Testis (tissue), 2 donors: ENCODE data around the gene SLC16A11.

Experiments
- POLR2A ChIP-seq: fragments of 450-650 bp; IDR thresholded peaks from one replicate; pipeline ENCODE4 v1.6.1; 2017; ENCODE audit warnings: antibody characterized with exemption, mild to moderate bottlenecking, moderate library complexity
- TF ChIP-seq, protein P1 (sequence below), 3 experiments: fragments of 450-650 bp in 2 of 3; fragments of 200-600 bp in 1 of 3; sonication (generic) in 1 of 3; IDR thresholded peaks; one replicate each; pipeline ENCODE4 v1.5.1; 2016 to 2019; ENCODE audit warnings: antibody characterized with exemption in 3 of 3, mild to moderate bottlenecking in 2 of 3, moderate library complexity in 1 of 3

DNA sequence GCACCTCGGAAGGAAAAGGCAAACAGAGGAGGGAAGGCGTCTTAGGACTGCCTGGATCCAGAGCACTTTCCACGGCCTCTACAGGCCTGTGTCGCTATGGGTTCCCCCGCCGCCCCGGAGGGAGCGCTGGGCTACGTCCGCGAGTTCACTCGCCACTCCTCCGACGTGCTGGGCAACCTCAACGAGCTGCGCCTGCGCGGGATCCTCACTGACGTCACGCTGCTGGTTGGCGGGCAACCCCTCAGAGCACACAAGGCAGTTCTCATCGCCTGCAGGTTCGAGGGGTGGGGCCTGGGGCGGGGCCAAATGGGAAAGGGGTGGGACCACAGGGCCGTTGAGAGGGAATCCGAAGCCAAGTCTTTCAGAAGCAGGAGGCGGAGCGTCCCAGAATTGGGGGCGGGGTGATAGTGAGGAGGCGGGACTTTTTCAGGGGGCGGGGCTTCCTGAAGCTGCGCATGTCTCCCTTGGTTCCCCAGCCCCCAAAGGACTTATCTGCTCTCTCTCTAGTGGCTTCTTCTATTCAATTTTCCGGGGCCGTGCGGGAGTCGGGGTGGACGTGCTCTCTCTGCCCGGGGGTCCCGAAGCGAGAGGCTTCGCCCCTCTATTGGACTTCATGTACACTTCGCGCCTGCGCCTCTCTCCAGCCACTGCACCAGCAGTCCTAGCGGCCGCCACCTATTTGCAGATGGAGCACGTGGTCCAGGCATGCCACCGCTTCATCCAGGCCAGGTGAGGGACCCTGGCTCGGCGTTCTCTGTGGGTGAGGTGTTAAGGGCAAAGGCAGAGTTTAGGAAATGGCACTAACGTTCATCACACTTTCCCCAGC is 20.1 kb downstream of the SLC16A11 start:
- TF ChIP-seq, protein P1, sequence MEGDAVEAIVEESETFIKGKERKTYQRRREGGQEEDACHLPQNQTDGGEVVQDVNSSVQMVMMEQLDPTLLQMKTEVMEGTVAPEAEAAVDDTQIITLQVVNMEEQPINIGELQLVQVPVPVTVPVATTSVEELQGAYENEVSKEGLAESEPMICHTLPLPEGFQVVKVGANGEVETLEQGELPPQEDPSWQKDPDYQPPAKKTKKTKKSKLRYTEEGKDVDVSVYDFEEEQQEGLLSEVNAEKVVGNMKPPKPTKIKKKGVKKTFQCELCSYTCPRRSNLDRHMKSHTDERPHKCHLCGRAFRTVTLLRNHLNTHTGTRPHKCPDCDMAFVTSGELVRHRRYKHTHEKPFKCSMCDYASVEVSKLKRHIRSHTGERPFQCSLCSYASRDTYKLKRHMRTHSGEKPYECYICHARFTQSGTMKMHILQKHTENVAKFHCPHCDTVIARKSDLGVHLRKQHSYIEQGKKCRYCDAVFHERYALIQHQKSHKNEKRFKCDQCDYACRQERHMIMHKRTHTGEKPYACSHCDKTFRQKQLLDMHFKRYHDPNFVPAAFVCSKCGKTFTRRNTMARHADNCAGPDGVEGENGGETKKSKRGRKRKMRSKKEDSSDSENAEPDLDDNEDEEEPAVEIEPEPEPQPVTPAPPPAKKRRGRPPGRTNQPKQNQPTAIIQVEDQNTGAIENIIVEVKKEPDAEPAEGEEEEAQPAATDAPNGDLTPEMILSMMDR (IDR thresholded peaks at IDR 0.05) = no peak
- TF ChIP-seq POLR2A = no peak
